PC-3 (cell line): Measurements from ENCODE around the gene OSBPL1A.

Experiments used
- EZH2 ChIP-seq: fragments of 300-600 bp; sonication (generic); IDR thresholded peaks from one replicate; pipeline ENCODE4 v1.6.1; 2017; ENCODE audit warnings: antibody characterized with exemption, mild to moderate bottlenecking, low read length; ENCODE audit not compliant: unreplicated experiment
- TF ChIP-seq, protein P1 (sequence below): fragments of 300-600 bp; sonication (generic); conservative IDR thresholded peaks from 2 replicates; pipeline ENCODE4 v1.5.1; 2017; ENCODE audit warnings: antibody characterized with exemption, low read depth, mild to moderate bottlenecking, low read length

DNA sequence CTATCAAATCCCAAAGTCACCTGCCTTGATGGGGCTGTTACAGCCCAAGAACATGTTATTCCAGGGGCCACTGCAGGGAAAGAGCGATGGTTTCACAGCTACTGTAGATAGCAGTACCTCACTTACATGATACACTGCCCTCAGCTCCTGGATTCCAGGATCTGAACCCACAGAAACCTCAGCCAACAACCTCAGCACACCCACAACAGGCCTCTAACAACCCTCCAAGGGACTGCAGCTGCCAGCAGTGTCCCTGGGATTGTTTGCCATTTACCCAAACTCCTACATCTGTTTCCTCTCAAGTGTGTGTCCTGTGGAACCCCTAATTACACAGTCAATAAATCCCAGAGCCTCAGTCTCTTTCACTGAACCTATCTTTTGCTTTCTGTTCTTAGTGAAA, 28.2 kb downstream of the OSBPL1A start:
- TF ChIP-seq, protein P1, sequence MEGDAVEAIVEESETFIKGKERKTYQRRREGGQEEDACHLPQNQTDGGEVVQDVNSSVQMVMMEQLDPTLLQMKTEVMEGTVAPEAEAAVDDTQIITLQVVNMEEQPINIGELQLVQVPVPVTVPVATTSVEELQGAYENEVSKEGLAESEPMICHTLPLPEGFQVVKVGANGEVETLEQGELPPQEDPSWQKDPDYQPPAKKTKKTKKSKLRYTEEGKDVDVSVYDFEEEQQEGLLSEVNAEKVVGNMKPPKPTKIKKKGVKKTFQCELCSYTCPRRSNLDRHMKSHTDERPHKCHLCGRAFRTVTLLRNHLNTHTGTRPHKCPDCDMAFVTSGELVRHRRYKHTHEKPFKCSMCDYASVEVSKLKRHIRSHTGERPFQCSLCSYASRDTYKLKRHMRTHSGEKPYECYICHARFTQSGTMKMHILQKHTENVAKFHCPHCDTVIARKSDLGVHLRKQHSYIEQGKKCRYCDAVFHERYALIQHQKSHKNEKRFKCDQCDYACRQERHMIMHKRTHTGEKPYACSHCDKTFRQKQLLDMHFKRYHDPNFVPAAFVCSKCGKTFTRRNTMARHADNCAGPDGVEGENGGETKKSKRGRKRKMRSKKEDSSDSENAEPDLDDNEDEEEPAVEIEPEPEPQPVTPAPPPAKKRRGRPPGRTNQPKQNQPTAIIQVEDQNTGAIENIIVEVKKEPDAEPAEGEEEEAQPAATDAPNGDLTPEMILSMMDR: no peak
- TF ChIP-seq EZH2: no peak
